Measurements from ENCODE around the gene TRMT112.
A peak's percentile ranks its signal among the peaks of the same experiment; 100 is the strongest.

DNA sequence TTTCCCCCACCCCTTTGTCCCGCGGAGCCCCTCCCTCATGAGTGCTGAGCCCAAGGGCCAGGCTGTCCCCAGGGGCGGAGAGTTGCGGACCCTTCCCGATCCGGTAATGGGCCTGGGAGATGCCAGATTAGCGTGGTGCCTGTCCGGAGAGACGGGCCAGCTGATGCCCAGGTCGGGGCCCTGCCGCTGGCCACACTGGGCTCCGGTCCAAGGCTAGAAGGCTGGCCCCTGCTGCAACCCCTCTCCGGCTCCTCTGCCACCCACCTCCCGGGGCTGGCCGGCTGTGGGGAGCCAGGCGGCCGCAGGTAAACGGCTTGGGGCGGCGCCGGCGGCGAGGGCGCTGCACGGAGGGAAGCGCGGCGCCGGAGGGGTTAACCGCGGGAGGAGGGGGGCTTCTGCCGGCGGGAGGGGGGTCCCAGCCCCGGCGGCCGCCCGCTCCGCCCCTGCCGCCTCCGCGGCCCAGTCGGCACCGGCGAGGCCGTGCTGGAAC is 26.1 kb downstream of the TRMT112 start, which contains the start of gene KCNK4:
- TF ChIP-seq, protein P1, sequence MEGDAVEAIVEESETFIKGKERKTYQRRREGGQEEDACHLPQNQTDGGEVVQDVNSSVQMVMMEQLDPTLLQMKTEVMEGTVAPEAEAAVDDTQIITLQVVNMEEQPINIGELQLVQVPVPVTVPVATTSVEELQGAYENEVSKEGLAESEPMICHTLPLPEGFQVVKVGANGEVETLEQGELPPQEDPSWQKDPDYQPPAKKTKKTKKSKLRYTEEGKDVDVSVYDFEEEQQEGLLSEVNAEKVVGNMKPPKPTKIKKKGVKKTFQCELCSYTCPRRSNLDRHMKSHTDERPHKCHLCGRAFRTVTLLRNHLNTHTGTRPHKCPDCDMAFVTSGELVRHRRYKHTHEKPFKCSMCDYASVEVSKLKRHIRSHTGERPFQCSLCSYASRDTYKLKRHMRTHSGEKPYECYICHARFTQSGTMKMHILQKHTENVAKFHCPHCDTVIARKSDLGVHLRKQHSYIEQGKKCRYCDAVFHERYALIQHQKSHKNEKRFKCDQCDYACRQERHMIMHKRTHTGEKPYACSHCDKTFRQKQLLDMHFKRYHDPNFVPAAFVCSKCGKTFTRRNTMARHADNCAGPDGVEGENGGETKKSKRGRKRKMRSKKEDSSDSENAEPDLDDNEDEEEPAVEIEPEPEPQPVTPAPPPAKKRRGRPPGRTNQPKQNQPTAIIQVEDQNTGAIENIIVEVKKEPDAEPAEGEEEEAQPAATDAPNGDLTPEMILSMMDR (conservative IDR thresholded peaks at IDR 0.05; ENCODE audit: low read depth in 2 of 2): no peak
- TF ChIP-seq EZH2 (IDR thresholded peaks at IDR 0.05; ENCODE audit: low read depth, unreplicated experiment) (peak; percentile 87), ZNF114 (CRISPR knock-in tag; IDR thresholded peaks at IDR 0.05) (no peak), JUNB (IDR thresholded peaks at IDR 0.05; ENCODE audit: unreplicated experiment) (no peak)

All from GM23338 (cell line).